Frontal cortex (tissue), 4 donors: ENCODE data around the gene SHLD2. TPM values are rescaled to one million over a fixed set of nuclear protein-coding genes. Genes with fewer than 3 reads are reported as not detected.
"Not testable (repeated sequence)": the region's sequence is repeated elsewhere in the genome, so short reads cannot be mapped to it uniquely, and the experiment has no call there.

ENCODE experiments used
- DNase-seq, 2 donors: peaks; one replicate each; pipeline ENCODE4 v3.0.0; 2012; ENCODE audit warnings: low spot score in 2 of 2
- FAIRE-seq: peaks from 2 replicates; lab custom pipeline; 2012; peaks lifted over from hg19 to GRCh38; lab: Jason Lieb, UNC
- total RNA-seq: library from RNA; depleted of rRNA; stranded (reverse); fragments of >200 nt; gene quantifications from one replicate; pipeline ENCODE4 v1.2.3, GENCODE V29; 2014
- donor health status: control.
- donor health status: control.
- donor health status: control.

SHLD2 gene, protein sequence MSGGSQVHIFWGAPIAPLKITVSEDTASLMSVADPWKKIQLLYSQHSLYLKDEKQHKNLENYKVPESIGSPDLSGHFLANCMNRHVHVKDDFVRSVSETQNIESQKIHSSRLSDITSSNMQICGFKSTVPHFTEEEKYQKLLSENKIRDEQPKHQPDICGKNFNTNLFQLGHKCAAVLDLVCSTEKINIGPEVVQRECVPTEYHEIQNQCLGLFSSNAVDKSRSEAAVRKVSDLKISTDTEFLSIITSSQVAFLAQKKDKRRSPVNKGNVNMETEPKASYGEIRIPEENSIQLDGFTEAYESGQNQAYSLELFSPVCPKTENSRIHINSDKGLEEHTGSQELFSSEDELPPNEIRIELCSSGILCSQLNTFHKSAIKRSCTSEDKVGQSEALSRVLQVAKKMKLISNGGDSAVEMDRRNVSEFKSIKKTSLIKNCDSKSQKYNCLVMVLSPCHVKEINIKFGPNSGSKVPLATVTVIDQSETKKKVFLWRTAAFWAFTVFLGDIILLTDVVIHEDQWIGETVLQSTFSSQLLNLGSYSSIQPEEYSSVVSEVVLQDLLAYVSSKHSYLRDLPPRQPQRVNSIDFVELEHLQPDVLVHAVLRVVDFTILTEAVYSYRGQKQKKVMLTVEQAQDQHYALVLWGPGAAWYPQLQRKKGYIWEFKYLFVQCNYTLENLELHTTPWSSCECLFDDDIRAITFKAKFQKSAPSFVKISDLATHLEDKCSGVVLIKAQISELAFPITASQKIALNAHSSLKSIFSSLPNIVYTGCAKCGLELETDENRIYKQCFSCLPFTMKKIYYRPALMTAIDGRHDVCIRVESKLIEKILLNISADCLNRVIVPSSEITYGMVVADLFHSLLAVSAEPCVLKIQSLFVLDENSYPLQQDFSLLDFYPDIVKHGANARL
- total RNA-seq = 42.8 TPM

DNA sequence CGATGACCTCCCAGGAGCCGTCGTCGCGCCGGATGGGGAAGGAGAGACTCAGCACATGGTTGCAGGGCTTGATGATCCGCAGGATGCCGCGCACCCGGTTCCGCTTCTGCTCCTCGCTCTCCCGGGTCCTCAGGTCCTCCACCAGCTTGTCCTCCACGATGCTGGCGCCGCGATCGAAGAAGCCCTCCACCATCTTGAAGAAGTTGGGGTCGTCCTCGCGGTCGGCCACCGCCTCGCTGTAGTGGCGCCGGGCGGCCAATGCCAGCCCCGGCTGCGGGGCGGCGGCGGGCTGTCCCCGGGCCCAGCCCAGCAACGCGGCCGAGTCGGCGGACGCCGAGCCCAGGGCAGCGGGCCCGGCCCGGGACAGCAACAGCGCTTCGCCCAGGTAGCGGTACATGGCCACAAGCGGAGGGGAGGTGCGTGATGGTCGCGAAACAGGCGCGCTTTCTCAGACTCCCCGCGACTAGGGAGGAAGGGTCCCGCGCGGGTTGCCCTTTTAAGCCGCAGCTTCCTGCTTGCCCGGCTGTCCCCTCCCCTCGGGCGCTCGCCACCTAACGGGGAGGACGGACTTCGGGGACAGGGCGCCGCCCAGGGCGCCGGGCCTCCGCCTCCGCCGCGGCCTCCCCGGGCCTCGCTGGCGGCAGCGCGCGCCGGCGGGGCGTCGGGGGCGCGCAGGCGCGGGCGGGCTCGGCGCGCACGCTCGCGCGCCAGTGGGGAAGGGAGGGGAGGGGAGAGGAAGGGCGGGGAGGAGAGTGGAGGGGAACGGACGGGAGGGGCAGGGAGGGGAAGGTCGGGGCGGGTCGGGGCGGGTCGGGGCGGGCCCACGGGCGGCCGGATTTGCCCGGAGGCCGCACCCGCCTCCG, at the start of gene SHLD2, which contains the start of gene GLUD1:
TSS of gene SHLD2 (plus strand) at position 834 of the 863 bp plus-strand sequence. CDS start 56,149 bp downstream, outside the sequence.
TSS of gene GLUD1 (minus strand) at position 471 of the 863 bp plus-strand sequence. CDS start at position 397, 74 bp downstream.
- FAIRE-seq (no peak), DNase-seq (peak; percentile 88 to 93)

DNA sequence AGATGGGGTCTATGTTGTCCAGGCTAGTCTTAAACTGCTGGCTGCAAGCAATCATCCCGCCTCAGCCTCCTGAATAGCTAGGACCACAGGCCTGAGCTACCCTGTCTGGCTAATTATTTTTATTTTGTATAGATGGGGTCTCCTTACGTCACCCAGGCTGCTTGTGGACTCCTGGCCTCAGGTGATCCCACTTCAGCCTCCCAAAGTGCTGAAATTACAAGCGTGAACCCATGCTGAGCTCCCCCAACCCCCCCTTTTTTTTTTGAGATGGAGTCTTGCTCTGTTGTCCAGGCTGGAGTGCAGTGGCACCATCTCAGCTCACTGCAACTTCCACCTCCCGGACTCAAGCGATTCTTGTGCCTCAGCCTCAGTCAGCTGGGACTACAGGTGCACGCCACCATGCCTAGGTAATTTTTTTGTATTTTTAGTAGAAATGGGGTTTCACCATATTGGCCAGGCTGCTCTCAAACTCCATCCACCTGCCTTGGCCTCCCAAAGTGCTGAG, 49.5 kb upstream of the SHLD2 start:
- FAIRE-seq (no peak), DNase-seq (no peak)

DNA sequence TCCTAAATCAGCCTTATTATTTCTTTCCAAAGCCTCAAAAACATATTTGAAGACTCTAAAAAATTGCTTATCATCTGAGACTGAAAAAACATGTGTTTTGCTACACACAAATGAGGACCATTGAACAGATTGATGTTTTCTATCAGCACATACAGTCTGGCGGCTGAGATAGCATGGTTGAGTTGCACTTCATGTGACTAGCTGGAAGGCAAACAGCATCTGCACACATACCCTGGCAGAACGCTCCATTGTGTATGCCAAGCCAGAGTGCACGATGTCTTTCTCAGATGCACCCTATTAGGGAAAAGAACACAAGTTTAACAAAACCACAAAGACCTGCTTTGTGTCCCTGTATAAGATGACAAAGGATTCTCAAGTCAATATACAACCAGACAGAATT, 41.9 kb upstream of the SHLD2 start:
- FAIRE-seq = peak; percentile 51
- peak in 1 of 2 donors; percentile 28 for DNase-seq

DNA sequence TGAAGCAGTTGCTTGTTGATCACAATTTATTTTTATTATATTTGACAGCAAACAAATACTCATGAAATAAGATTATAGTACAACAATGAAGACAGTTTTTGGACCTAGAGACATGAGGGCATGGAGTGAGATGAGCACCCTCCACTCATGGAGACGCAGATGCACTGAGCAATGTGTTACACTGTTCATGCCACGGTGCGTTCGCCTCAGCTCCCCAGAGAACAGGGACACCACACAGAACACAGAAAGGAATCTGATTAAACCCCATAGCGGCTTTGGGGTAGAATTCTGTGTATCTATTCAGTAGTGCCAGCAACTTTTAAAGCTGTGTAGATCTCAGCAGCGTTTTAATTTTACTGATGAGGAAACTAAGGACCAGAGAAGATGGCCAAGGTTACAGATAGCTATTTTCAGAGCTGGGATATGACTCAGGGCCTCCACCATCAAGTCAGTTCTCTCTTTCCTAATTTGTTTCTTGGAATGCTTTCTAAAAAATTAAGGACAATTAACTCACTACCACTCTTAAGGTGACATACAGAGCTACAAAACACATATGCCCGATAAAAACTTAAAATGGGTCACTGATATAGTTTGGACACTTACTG, 41.3 kb upstream of the SHLD2 start:
- DNase-seq = no peak
- no peak for FAIRE-seq

DNA sequence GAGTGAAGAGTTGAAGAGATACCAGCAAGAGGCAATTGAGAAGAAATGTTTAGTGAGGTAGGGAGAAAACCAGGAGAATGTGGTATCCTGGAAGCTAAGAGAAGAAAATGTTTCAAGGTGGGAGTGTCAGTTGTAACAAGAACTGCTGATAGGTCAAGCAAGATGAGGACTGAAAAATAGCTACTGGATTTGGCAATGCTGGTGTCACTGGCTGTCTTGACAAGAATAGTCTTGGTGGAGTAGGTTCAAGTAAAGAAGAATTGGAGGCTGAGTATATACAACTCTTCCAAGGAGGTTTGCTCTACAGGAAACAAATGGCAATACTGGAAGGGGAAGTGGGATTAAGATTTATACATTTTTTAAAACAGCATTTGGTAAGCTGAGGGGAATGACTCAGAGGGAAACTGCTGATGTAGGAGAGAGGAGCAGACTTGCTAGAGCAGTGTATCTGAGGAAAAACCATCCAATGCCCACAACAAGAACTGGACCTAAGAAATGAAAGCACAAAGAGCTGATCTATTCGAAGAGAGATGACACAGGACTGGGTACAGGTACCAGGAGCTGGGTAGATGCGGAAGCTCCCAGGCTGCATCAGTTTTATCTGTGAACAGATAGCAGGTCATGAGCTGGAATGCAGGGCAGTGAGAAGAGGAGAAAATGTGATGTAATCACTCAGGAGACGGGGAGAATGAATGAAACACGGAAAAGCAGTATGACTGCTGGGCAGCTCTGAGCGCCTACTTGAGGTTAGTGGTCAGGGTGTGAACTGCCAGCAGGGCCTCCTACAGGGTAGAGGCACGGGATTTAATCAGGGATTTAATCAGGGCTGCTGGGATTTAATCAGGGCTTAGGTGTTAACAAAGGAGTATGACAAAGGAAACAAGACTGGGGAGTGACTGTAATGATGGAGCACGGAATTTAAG, 40.4 kb upstream of the SHLD2 start:
- DNase-seq = no peak
- no peak for FAIRE-seq

DNA sequence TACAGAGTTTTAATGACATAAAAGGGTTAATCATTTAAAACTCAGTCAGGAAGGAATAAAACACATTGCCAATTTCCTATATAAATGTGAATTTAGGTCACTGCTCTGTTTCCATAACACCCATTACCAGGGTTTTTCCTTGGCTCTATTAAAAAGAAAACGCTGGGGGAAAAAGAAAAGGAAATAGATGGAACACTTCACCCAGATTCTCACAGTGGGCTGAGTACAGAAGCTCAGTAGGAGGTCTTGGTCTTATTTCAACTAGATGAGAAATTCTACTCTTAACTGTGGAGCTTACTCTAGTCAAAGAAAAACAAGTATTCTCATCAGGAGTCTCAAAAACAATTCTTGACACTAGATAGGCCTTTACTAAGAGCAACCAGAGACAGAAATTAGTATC, 36.8 kb upstream of the SHLD2 start:
- no peak for FAIRE-seq
- DNase-seq = peak in 1 of 2 donors; percentile 21

DNA sequence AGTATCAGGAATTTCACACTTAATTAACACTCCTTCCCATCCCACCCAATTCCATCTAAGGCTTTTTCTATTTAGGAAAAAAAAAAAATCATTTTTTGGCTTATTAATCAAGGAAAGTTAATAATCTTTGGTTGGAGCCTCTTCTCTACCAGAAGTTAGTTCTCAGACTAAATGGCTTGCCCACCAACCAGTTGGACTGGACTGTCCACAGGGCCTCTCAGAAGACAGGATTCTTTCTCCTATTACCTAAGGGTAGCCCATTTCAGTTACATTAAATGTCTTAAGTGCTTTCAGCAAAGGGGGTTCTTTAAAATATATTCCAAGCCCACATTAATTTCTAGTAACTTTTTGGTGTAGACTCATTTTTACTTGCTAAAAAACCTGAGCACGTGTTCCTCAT, 35.6 kb upstream of the SHLD2 start:
- FAIRE-seq (no peak), DNase-seq (no peak)

DNA sequence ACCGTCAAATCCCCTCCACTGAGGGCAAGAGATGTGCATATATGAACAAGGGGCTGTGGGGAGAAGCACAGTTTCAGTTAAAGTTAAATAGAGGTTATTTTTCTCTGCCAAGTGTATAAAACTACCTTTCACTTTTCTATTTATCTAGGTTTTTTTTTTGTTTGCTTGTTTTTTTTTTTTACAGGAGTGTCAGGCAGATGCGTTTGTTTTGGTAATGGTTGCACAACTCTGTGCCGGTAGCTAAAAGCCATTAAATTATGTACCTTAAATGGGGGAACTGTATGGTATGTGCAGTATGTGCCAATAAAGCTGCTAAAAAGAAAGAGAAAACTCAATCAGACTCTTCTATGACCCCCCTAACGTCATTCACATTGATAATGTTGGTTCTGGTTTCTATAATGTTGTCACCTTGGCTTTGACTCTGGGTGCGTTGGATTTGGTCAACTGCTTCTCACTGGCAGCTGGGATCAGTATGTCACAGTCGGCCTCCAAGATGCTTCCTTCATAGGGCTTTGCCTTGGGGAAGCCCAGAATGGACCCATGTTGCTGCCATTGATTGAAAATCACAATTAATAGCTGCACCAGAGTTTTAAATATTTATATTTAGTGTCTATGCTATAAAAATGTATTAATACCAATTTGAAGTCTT, 34.6 kb upstream of the SHLD2 start:
- FAIRE-seq (no peak), DNase-seq (no peak)

DNA sequence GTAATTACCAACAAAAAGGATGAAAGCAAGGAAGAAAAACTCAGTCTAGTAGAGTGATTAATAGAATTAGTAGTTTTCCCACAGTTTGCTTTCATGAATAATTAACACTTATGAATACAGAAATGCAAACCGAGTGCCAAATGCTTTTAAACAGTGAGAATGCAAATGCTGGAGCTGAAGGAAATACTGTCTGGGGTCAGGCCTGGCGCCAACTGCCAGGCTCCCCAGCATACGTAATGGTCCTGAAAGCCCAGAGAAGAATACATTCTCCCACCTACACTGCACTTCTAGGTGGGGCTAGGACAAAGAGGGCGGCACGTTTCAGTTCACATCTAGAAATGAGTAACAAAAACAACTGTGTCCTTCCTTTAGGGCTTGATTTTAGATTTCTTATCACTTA, 30.4 kb upstream of the SHLD2 start:
- FAIRE-seq (no peak), DNase-seq (peak in 1 of 2 donors; percentile 26)

DNA sequence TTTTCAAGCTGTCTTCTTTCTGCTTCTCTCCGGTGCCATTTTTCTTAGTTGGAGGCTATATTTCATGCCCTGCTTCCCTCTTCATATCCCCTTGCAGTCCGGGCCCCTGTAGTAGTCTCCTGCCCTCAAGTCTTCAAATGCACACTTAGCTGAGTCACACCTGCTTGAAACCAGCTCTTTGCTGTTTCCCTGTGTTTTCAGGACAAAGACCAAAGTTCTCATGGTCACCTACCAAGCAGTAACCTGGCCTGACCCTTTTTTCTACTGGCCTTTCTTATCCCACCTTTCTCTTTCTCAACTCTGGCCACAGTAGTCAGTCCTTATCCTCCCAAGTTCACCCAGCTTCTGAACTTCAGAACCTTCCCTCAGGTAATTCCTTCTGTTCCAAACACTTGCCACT, 28.8 kb upstream of the SHLD2 start:
- DNase-seq (no peak), FAIRE-seq (no peak)

DNA sequence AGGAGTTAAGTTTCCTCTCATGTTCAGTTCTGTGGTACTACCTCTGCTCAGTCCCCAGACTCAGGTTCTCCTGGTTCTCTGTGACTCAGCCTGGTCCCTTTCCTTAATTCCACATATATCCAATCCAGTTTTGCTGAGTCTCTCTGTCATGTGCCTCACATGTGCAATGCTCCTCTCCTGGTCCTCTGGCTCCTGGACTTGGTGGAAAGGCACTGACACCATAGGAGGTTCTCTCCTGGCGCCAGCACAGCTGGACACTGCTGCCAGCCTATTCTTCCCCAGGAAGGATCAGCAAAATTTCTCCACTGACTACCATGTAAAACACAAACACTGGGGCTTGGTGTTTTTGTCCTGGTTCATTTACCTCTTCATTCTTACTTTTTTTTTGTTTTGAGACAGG, 28.1 kb upstream of the SHLD2 start:
- no peak for FAIRE-seq
- no peak for DNase-seq

DNA sequence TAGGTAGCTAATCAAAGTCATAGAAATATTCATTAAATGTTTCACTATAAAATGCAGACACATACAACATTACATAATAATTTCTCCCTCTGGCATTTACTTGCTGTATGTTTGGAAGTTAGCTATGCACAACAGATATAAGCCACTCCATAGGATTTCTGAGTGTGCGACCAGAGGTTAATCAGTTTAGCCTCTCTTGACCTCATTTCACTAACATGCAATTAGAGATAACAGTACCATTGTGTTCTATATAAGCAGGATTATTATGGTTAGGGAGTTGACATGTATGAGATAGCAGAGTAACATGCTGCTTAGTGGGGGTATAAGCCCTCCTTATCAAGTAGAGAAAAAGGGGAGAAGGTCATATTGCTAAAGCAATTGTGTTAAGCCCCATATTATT, 26.7 kb upstream of the SHLD2 start:
- no peak for FAIRE-seq

DNA sequence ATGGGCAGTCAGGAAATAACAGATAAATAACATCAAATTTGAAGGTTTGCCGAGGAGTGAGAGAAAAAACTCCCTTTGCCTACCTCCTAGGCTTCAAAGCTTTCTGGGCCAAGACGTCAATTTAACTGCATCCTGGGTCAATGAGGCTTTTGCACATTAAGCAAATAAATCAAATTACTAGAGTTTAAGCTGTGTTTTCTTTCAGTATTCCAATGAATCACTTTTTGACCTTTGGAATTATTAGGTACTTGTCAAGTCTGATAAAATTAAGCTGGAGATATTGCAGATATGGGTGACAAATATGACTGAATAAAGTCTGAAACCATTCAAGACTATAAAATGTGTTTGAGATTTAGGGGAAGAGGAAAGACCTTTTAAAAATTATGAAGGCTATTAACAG, 22.6 kb upstream of the SHLD2 start:
- DNase-seq = no peak
- no peak for FAIRE-seq

More for the DNA sequence above, 26.7 kb upstream of the SHLD2 start:
- DNase-seq = no peak

DNA sequence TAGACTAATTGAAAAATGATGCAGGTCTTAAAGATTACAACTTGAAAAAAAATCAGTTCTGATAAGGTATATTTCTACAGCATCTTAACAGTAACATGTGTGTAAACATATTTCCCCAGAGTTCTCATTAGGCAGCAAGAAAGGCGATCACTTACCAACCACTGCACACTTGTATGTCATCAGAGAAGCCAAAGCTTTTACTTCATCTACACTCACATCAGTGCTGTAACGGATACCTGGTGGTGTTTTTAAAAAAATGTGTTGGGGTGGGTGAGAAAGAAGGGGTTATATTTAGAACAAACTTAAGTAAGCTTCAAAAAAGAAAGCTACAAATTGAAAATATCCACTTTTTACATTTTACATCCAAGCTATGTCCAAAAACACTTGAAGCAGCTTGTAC, 18.6 kb upstream of the SHLD2 start:
- FAIRE-seq, DNase-seq: not testable (repeated sequence)

DNA sequence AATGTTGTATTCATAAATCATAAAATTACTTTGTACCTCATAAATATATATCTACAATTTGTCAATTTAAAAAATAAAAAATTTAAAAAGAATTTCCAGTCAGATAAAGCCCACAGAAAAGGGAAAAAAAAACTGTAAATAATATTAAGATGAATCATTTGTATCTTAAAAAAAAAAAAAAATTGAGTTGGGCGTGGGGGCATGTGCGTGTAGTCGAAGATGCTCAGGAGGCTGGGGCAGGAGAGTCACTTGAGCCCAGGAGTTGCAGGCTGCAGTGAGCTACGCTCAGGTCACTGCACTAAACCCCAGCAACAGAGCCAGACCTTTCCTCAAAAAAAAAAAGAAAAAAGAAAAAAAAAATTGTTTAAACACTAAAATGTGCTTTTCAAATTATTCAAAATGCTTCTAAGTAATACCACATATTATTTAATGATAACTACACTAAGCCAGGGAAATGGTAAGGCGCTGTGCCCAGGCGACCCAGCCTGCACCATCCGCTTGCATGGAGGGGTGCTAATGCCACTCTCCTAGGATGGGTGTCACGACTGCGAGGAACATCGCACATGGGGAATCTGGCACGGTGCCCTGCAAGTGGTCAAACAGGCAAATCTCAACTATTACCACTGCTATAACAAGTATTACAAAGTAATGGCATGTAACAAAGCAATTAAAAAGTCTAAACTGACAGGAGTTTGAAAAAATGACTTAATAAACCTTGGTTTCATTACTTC, 15.7 kb upstream of the SHLD2 start:
- no peak for FAIRE-seq

DNA sequence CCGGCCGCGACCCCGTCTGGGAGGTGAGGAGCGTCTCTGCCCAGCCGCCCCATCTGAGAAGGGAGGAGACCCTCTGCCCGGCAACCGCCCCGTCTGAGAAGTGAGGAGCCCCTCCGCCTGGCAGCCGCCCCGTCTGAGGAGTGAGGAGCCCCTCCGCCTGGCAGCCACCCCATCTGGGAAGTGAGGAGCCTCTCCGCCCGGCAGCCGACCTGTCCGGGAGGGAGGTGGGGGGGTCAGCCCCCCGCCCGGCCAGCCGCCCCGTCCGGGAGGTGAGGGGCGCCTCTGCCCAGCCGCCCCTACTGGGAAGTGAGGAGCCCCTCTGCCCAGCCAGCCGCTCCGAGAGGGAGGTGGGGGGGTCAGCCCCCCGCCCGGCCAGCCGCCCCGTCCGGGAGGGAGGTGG, 14.4 kb upstream of the SHLD2 start:
- DNase-seq, FAIRE-seq: not testable (repeated sequence)

More for the DNA sequence above, 15.7 kb upstream of the SHLD2 start:
- no peak for DNase-seq

DNA sequence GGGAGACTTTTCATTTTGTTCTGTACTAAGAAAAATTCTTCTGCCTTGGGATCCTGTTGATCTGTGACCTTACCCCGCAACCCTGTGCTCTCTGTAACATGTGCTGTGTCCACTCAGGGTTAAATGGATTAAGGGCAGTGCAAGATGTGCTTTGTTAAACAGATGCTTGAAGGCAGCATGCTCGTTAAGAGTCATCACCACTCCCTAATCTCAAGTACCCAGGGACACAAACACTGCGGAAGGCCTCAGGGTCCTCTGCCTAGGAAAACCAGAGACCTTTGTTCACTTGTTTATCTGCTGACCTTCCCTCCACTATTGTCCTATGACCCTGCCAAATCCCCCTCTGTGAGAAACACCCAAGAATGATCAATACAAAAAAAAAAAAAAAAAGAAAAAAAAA, 13.4 kb upstream of the SHLD2 start:
- not testable (repeated sequence) for DNase-seq, FAIRE-seq
